LoVo (cell line): Measurements from ENCODE around the gene SLFN14.
"Not testable (repeated sequence)": the region's sequence is repeated elsewhere in the genome, so short reads cannot be mapped to it uniquely, and the experiment has no call there.

Experiments used
- DNase-seq: peaks from one replicate; pipeline ENCODE4 v3.0.0-alpha.2; 2016; ENCODE audit warnings: low spot score

SLFN14 gene

DNA sequence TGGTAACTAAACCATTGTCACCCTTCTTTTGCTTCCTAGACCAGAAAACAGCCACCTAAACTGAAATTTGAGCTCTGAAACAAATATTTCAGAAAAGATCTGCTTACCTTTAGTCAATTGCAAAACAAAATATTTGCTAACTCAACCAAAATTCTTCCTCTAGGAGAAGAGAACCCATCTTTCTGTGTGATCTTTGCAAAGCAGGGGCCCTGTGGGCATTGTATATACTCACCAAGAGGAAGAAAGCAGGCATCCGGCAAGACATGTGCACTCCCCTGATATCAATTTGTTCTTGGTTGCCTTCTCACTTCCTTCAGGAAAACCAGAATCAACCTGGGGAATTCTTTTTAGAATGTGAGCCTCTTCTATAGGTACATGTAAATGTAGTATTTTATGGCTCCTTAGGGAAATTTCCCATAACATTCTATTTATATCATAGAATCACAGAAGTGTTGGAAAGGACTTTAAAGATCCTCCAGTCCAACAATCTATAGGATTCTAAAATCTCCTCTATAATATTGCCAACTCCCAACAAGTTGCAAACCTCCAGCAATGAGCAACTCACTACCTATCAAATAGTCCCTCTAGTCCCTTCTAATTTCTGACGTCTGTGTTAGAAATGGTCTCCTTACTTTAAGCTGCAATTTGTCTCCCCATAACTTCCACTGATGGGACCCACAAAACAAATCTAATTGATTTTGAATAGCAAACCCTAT is 966 bp downstream of the SLFN14 start:
- DNase-seq: no peak

DNA sequence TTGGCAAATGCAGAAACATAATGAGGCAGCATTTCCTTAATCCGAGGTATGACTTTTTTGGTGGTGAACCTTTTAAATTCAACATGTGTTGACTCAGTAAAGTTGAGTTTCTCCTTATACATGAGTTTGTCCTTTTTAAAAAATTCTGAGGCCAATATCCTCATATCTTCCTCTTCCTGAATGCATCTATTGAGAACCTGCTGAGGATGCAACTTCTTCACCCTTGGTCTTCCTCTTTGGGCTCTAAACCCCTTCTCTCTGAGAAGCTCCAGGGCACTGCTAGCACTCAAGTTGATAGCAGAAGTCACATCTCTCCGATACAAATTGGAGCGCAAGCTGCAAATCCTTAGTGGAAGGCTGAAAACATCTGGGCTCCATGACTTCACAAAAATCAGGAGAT is 3.3 kb downstream of the SLFN14 start:
- no peak for DNase-seq

DNA sequence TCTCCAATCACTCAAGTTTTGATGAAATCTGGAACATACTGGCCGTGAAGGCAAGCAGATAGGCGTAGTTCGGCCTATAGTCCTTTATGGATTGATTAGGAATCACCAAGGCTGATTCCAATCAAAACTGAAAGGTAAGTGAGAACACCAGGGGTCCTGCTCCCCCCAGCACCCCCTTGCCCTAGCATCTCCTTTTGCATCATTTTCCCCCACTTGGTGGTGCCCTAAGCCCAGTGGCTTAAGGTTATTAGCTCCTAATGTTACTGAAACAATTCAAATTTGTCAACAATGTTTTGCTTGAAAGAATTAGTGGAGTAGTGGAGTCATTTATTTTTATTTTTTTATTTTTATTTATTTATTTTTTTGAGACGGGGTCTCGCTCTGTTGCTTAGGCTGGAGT is 4.9 kb downstream of the SLFN14 start:
- no peak for DNase-seq

DNA sequence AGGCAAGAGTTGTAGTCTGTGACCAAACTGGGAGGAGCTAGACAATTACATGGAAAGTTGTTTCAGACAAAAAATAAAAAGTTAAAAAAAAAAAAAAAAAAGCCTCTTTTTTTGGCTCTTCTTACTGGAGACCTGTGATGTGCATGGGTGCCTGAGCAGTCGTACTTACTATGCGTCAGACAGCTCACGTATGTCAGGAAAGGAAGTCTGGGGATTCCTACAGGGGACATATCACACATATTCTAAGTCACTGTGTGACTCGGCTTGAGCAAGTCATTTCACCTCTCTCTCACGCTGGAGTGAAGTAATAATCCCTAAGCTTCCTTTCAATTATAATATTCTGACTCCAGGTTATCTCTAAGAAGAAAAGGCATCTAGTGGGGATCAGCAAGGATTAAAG is 6.0 kb downstream of the SLFN14 start:
- DNase-seq: no peak

DNA sequence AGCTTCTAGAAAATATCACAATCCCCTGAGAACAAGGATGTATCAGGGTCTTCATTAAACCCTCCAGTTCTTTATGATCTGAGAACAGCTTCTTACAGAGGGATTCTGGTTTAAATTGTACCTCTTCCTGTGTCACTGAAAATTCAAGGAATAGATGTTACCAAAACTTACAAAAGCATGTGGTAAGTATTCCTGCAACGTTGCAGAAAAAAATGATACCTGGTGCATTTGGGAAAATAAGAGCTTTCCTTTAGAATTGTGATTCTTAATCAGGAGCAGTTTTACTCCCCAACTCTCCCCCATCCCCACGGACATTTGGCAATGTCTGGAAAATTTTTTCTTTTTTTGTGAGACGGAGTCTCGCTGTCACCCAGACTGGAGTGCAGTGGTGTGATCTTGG is 7.3 kb downstream of the SLFN14 start:
- no peak for DNase-seq

DNA sequence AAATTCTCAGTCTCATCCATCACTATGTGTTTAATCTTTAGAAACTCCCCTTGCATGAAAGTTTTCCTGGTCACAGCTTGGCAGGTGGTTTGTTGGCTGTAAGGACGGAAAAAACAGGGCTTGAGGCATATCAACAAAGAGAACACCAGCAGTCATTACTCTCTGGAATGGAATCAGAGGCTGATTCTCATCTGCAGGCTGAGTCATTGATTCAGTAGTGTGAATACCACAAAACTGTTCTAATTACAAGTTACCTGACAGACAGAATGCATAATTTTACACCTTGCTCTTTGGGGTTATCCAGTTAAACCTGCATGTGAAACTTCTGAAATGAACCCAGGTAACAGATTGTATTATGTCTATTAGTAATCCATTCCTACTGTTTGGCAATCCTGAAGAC is 11.6 kb downstream of the SLFN14 start:
- DNase-seq: no peak

DNA sequence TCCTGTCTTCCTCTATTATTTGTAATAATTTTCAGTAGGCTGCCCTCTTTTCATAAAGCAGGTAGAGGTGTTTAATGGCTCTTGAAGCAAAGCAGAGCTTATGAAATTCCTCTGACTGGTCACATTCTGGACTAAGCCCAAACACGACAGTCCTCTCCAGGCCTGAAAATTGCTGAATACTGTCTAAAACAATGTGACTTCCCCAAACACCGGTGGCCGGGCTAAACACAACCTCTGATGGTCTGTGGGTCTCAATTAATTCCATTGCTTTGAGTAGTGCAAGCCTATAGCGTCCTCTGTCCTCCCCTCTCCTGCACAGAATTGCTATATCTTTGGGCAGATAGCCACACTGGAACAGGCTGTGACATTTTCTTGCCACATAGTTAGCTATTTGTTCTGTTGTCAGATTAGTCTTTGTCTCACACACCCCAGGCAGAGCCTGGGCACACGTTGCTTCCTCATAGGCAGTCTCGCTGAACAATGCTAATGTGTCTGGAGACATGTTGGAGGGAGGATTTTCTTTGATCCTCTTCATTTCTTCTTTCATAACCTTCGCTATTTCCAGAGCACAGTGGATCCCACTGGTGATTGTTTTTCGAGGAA is 12.3 kb downstream of the SLFN14 start:
- no peak for DNase-seq

DNA sequence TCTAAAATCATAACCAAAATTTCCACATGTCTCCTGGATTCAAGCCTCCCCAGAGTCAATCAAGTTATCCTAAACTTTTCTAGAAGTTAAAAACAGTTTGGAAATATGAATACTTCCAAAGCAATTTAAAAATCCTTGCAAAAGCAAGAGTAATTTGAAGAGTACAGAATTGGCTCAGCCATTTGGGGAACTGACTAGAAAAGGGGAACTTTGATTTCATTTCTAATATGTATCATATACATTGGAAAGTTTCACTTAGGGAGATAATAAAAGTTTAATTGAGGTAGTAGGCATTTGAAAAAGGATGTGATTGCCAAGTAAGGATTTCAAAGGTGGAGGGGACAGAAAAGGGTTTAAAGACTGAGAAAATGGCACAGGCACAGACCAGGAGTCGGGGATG is 14.1 kb downstream of the SLFN14 start:
- no peak for DNase-seq

DNA sequence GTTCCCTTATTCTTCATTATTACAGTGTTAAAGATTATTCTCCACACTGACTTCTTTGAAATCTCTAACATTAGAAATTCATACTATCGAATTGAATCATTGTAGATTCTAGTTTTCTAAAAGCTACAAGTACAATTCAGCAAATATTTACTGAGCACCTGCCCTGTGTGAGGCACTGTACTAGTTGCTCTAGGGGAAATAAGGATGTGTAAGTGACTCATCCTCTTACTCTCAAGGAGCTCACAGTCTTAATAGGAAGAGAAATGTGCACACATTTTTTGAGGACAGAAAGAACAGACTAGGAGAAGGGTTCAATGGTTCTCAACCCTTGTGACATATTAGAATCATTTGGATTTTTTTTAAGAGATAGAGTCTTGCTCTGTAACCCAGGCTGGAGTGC is 15.5 kb downstream of the SLFN14 start:
- no peak for DNase-seq

DNA sequence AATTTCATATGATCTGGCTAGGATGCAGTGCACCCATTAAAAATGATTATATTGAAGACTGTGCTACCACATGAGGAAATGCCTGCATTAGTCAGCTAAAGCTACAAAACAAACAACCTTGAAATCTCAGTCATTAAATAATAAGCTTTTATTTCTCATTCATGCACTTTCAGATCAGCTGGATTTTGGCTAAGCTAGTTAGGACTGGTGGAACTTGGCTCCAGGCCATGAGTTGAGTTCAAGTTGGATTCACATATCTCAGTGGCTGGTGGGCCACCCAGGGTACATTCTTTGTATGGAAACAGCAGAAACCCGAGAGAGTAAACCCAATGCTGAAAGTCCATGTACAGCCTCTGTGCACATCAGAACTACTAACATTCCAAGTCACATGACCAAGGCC is 16.8 kb downstream of the SLFN14 start:
- no peak for DNase-seq

DNA sequence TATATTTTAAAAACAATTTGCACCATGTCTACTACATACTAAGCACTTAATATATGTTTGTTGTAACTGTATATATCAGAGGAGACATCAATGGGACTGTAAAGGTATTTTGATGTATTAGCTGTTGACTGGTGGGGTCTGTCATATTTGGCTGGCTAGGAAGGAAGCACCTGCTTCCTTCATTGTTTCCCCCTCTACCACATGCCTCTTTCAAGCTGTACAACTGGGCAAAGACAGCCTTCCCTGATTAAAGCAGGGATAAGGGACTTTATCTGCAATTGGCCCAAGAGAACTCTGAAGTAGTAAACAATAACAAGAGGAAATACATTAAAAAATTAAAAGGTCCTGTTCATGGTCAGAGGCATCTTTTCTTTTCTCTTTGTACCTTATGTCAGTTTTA is 17.6 kb downstream of the SLFN14 start:
- no peak for DNase-seq

DNA sequence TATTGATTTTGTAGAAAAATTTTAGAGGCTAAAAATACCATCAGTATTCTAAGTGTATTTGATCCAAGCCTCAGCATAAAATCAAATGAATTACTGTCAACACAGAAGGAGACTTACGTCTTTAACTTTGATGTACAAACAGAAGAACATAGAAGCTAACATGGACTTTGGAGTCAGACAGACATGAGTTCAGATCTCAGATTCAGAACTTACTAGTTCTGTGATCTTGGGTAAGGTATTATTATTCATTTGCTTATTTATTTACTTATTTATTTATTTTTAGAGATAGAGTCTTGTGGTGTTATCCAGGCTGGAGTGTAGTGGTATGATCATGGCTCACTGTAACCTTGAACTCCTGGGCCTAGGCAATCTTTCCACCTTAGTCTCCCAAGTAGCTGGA is 19.2 kb downstream of the SLFN14 start:
- DNase-seq: peak; percentile 5

DNA sequence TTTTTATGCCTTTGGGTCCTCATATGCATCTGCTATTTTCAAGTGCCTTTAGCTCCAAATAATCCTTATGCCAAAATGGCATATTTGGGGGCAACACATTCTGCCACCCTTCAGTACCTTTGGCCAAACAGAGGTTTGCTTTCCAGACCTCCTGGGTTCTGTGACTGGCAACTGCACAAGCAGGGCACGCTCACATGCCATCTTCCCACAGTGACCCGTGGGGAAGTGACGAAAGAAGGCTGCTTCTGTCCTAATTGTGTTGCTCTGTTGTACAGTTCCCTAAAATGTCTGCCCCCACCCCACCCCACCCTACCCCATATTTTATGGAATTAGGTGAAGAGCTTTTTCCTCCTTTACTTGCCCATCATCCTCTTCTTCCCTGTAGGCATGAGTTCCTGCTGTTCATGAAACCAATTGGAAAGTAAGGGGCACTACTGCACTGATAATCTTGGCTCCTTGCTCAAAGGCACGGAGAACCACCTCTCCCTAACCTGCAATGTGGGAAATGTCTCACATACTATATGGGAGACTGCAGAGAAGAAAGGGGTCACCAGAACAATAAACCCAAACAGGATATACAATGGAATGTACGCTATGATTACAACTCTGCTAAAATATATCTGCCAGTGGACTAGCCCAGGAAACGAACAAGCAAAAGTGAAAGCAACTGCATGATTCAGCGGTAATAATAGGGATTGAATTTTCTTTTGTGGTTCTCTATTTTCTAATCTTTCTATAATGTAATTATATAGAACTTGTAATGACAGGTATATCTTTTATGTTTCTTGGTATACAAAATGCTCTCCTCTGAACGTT is 19.8 kb downstream of the SLFN14 start:
- DNase-seq: peak; percentile 37

DNA sequence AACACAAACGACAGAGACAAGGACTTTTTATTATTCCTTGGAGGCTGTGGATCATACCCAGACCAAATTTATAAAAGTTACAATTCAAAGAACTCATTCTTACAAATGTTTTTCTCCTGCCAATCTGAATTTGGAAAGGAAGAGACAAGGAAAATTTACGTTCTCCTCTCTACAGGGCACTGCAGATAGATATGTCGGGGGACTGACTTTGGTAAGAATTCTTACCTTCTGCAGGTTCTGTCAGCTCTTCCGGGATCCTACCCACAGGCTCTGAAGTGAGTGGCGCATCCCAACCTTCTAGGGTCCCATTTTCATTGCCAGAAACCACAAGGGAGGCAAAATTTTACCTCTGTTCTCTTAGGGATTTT is 21.0 kb downstream of the SLFN14 start:
- no peak for DNase-seq

DNA sequence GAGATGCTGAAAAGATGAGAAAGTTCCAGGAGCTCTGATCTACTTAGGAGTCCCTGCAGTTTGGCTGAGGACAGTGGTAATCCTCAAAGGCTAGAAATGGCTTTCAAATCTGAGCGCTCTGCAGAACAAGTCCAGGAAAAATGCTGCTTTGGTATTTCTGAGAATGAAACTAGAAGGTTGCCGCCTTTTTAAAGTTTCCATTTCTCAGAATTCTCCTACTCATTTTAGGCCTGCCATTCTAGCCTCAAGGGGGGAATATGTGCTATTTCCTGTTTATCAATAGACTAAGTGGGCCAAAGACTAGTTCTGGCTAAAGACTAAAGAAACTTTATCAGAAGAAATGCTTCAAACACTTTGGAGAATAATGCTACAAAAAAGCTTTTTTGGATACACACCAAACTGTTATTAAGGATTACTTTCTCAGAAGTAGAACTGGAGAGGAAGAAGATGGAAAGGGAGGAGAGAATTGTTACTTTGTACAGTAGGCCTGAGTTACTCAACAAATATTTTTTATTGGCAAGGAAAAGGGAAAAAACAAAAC is 22.9 kb downstream of the SLFN14 start, which contains the start of gene SLFN12L:
TSS of gene SLFN12L (minus strand) at position 78 of the 541 bp plus-strand sequence. CDS start 15,314 bp downstream, outside the sequence.
- no peak for DNase-seq

DNA sequence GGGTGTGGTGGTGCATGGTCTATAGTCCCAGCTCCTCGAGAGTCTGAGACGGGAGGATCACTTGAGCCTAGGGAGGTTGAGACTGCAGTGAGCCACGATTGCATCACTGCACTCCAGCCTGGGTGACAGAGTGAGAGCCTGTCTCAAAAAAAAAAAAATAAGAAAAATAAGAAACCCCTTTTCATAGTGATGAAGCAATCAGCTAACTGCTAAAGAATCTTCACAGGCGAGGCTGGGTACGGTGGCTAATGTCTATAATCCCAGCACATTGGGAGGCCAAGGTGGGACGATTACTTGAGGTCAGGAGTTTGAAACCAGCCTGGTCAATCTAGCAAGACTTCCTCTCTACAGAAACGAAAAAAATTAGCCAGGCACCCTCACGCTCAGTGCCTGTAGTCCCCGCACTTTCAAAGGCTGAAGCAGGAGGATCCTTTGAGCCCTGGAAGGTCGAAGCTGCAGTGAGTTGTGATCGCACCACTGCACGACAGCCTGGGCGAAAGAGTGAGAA is 23.9 kb downstream of the SLFN14 start:
- DNase-seq: no peak

DNA sequence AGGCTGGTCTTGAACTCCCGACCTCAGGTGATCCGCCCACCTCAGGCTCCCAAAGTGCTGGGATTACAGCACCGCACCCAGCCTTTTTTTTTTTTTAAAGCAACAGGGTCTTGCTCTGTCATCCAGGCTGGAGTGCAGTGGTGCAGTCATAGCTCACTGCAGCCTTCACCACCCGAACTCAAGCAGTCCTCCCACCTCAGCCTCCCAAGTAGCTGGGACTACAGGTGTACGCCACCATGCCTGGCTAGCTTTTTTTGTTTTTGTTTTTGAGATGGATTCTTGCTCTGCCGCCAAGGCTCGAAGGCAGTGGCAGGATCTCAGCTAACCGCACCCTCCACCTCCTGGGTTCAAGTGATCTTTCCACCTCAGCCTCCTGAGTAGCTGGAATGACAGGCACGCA is 25.2 kb downstream of the SLFN14 start:
- not testable (repeated sequence) for DNase-seq

DNA sequence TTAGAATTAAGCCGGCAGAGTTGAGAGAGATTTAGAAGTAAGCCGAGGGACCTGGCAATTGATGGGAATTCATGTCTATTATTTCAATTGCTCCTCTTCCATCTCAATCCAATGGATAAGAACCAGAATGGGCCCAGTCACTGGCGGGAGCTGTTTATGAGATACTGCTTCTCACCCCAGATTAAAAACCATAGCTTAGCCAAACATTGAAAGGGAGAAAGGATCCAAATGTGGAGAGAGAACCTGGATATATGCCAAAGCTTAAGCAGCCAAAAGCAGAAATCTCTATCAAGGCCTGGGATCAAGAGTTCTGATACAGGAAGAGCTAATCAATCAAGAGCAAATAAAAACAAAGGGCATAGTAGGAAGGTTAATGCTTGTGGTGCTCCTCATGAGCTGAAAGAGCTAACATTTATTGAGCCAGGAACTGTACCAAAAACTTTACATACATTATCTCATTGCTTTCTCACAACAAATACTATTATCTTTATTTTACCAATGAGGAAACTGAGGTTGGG is 26.0 kb downstream of the SLFN14 start:
- no peak for DNase-seq

DNA sequence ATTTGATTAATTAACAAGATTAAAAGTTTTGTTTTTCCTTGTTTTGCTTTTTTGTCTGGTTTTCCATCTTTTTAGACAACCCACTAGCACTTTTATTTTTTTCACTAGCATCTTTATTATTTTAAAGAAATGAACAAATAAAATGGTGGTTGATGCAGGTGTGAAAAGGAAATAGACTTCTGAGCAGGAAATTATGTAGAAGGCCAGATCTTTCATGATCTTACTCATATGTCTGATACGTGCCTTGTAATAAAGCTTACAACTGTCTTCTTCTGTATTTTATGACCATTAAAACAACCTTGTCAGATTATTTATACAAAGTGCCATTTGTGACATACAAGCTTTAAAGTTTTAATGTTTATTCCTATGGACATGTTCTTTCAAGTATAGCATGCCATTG is 29.5 kb downstream of the SLFN14 start:
- DNase-seq: no peak

DNA sequence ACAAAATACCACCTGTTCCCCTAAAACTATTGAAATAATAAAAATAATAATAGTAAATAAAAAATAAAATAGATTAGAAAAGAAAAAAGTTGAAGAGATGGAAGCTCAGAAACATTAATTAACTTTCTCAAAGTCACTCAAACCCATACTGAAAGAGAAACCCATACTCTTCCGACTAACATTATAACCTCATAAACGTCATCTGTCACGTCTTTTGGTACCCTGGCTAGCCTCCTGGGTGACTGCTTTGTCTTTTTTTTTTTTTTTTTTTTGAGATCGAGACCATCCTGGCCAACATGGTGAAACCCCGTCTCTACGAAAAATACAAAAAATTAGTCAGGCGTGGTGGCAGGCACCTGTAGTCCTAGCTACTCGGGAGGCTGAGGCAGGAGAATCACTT is 30.8 kb downstream of the SLFN14 start:
- no peak for DNase-seq

DNA sequence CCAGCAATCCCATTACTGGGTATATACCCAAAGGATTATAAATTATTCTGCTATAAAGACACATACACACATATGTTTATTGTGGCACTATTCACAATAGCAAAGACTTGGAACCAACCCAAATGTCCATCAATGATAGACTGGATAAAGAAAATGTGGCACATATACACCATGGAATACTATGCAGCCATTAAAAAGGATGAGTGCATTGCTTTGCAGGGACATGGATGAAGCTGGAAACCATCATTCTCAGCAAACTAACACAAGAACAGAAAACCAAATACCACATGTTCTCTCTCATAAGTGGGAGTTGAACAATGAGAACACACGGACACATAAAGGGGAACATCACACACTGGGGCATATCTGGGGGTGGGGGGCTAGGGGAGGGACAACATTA is 31.3 kb downstream of the SLFN14 start:
- not testable (repeated sequence) for DNase-seq

DNA sequence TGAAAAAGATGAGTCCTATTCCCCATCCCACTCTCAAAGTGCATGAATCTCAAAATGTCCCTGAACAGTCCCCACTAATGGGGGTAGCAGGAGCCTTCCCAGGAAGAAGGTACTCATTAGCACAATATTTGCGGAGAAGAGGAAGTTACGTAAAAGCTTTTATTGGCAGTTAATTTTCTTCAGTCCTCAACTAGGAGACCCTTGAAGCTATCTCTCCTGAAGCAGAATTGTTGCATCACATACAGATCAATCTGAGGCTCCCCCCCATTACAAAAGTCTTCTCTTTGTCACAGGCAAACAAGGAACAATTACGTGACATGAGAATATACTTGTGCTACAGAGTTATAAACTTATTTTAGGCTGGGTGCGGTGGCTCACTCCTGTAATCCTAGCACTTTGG is 37.3 kb downstream of the SLFN14 start:
- no peak for DNase-seq
